Ishikawa (cell line): ENCODE data around the gene USP47.

Experiments
- CEBPB ChIP-seq: IDR thresholded peaks from 2 replicates; pipeline ENCODE4 v1.6.1; 2012
- EGR1 ChIP-seq: IDR thresholded peaks from 2 replicates; pipeline ENCODE4 v1.6.1; 2012
- EP300 ChIP-seq: IDR thresholded peaks from 2 replicates; pipeline ENCODE4 v1.6.1; 2012; ENCODE audit warnings: borderline replicate concordance
- FOXM1 ChIP-seq: IDR thresholded peaks from 2 replicates; pipeline ENCODE4 v1.6.1; 2012; ENCODE audit warnings: low read depth, borderline replicate concordance
- NFIC ChIP-seq: IDR thresholded peaks from 2 replicates; pipeline ENCODE4 v1.6.1; 2012
- TAF1 ChIP-seq: IDR thresholded peaks from 2 replicates; pipeline ENCODE4 v1.6.1; 2012; ENCODE audit warnings: low read depth, mild to moderate bottlenecking
- TEAD4 ChIP-seq: IDR thresholded peaks from 2 replicates; pipeline ENCODE4 v1.6.1; 2012
- USF1 ChIP-seq: IDR thresholded peaks from 2 replicates; pipeline ENCODE4 v1.6.1; 2012
- YY1 ChIP-seq: IDR thresholded peaks from 2 replicates; pipeline ENCODE4 v1.6.1; 2012; ENCODE audit warnings: low read depth
- ZBTB7A ChIP-seq: IDR thresholded peaks from 2 replicates; pipeline ENCODE4 v1.6.1; 2012; ENCODE audit warnings: low read depth
- TF ChIP-seq, protein P1 (sequence below): IDR thresholded peaks from 2 replicates; pipeline ENCODE4 v1.6.1; 2012; ENCODE audit warnings: low read depth, mild to moderate bottlenecking
- TF ChIP-seq, protein P2 (sequence below): IDR thresholded peaks from 2 replicates; pipeline ENCODE4 v1.6.1; 2012

GRCh38 chr11:11947825-11948224 lies 106.1 kb downstream of the USP47 start:
- TF ChIP-seq TAF1 = no peak
- TF ChIP-seq, protein P1, sequence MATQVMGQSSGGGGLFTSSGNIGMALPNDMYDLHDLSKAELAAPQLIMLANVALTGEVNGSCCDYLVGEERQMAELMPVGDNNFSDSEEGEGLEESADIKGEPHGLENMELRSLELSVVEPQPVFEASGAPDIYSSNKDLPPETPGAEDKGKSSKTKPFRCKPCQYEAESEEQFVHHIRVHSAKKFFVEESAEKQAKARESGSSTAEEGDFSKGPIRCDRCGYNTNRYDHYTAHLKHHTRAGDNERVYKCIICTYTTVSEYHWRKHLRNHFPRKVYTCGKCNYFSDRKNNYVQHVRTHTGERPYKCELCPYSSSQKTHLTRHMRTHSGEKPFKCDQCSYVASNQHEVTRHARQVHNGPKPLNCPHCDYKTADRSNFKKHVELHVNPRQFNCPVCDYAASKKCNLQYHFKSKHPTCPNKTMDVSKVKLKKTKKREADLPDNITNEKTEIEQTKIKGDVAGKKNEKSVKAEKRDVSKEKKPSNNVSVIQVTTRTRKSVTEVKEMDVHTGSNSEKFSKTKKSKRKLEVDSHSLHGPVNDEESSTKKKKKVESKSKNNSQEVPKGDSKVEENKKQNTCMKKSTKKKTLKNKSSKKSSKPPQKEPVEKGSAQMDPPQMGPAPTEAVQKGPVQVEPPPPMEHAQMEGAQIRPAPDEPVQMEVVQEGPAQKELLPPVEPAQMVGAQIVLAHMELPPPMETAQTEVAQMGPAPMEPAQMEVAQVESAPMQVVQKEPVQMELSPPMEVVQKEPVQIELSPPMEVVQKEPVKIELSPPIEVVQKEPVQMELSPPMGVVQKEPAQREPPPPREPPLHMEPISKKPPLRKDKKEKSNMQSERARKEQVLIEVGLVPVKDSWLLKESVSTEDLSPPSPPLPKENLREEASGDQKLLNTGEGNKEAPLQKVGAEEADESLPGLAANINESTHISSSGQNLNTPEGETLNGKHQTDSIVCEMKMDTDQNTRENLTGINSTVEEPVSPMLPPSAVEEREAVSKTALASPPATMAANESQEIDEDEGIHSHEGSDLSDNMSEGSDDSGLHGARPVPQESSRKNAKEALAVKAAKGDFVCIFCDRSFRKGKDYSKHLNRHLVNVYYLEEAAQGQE = no peak
- no peak for TF ChIP-seq CEBPB
- TF ChIP-seq USF1 = no peak
- TF ChIP-seq, protein P2, sequence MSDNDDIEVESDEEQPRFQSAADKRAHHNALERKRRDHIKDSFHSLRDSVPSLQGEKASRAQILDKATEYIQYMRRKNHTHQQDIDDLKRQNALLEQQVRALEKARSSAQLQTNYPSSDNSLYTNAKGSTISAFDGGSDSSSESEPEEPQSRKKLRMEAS = no peak
- TF ChIP-seq NFIC = no peak
- no peak for TF ChIP-seq EP300
- TF ChIP-seq EGR1 = no peak
- no peak for TF ChIP-seq ZBTB7A
- TF ChIP-seq FOXM1 = no peak
- no peak for TF ChIP-seq YY1
- no peak for TF ChIP-seq TEAD4
